Sigmoid colon (tissue), 7 donors: Measurements from ENCODE around the gene AK5. TPM values are rescaled to one million over a fixed set of nuclear protein-coding genes. Genes with fewer than 3 reads are reported as not detected.

ENCODE experiments used
- DNase-seq: peaks from one replicate; pipeline ENCODE4 v3.0.0-alpha.2; 2019
- H3K27ac ChIP-seq, 4 donors: fragments of 200-600 bp; sonication (generic); one replicate each; pipeline ENCODE4 v1.5.1; 2016 to 2019; ENCODE audit warnings: mild to moderate bottlenecking in 1 of 4
- H3K27me3 ChIP-seq, 3 donors: fragments of 200-600 bp; sonication (generic); one replicate each; pipeline ENCODE4 v1.5.1; 2019; ENCODE audit warnings: mild to moderate bottlenecking in 1 of 3
- H3K36me3 ChIP-seq, 4 donors: fragments of 200-600 bp; sonication (generic); one replicate each; pipeline ENCODE4 v1.5.1; 2016 to 2019
- H3K4me1 ChIP-seq, 4 donors: fragments of 200-600 bp; sonication (generic); one replicate each; pipeline ENCODE4 v1.5.1; 2017 to 2019
- H3K4me3 ChIP-seq, 4 donors: fragments of 200-600 bp; sonication (generic); one replicate each; pipeline ENCODE4 v1.5.1; 2017 to 2019; ENCODE audit warnings: mild to moderate bottlenecking in 2 of 4, moderate library complexity in 1 of 4
- H3K9me3 ChIP-seq, 4 donors: fragments of 200-600 bp in 3 of 4; sonication (generic) in 3 of 4; one replicate each; pipeline versions ENCODE4 v1.5.1 to v1.6.1; 2013 to 2019
- CTCF ChIP-seq, 4 experiments: fragments of 450-650 bp in 3 of 4; fragments of 200-600 bp in 1 of 4; IDR thresholded peaks; one replicate each; pipeline ENCODE4 v1.5.1; 2016 to 2019; ENCODE audit warnings: antibody characterized with exemption in 4 of 4, mild to moderate bottlenecking in 3 of 4, moderate library complexity in 2 of 4
- EP300 ChIP-seq, 4 donors: sonication (generic); formaldehyde crosslinking; IDR thresholded peaks; one replicate each; pipeline ENCODE4 v1.6.1; 2017; ENCODE audit warnings: antibody characterized with exemption in 4 of 4
- POLR2A ChIP-seq, 2 donors: fragments of 450-650 bp; IDR thresholded peaks; one replicate each; pipeline ENCODE4 v1.6.1; 2016; ENCODE audit warnings: antibody characterized with exemption in 2 of 2, mild to moderate bottlenecking in 2 of 2, moderate library complexity in 2 of 2
- POLR2AphosphoS5 ChIP-seq, 4 donors: sonication (generic); formaldehyde crosslinking; IDR thresholded peaks; one replicate each; pipeline ENCODE4 v1.6.1; 2017; ENCODE audit warnings: antibody characterized with exemption in 4 of 4
- WGBS, 2 donors: extraction: QIAGEN DNeasy Blood & Tissue Kit; methylation state at CpG; one replicate each; pipeline ENCODE4 v1.1.7; 2013; 5-methylcytosine and 5-hydroxymethylcytosine counted together
- intact Hi-C: fragments of 100-400 bp; cut with DNase I; formaldehyde crosslinking; loops from one replicate; pipeline ENCODE4 v1.15.1; 2023
- polyA plus RNA-seq, 3 donors: library from polyadenylated mRNA; stranded (reverse); fragments of 200-250 nt; gene quantifications; one replicate each; pipeline ENCODE4 v1.2.3, GENCODE V29; 2013
- total RNA-seq, 4 donors: library from RNA; depleted of rRNA; stranded (reverse); fragments of >200 nt; gene quantifications; one replicate each; pipeline ENCODE4 v1.1.0, GENCODE V29; 2016
- donor health status: healthy with polysubstance abuse.
- donor health status: Bipolar disorder and iron deficiency.
- donor health status: healthy.

AK5 gene
- total and polyA plus RNA-seq, 7 donors, result 0.33 to 6.1 (median 1.9) TPM; not detected in 1

DNA sequence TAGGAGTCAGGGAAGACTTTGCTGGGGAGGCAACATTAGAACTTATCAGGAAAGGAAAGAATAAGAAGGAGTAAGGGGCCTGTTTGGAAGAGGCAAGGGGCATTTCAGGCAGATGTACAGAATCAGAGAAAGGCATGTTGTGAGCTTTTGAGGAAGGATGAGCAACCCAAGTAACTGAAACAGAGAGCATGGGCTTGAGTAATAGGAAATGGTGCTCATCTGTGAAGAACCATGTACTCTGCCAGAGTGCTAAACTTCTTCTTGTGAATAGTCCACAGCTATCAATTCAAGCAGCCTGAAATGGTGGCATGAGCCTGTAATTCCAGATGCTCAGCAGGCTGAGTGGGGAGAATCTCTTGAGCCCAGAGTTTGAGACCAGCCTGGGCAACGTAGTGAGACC is 43.4 kb upstream of the AK5 start:
- WGBS, 2 donors, result 45 to 70% methylated on average over 1 of the region's 1 CpG
- Histone ChIP-seq H3K36me3 (no peaks in the 10 kb centered on the region), H3K27ac (no peak overlapping the region), H3K4me3 (no peak overlapping the region), H3K9me3 (no peaks in the 10 kb centered on the region), H3K27me3 (peaks cover 0 to 5% (median 0%) of the 10 kb centered on the region in 3 donors), H3K4me1 (no peaks in the 10 kb centered on the region)
- no peak for DNase-seq
- no peak for TF ChIP-seq POLR2AphosphoS5 (IDR thresholded peaks at IDR 0.05)
- intact Hi-C loops, result no loop called here

DNA sequence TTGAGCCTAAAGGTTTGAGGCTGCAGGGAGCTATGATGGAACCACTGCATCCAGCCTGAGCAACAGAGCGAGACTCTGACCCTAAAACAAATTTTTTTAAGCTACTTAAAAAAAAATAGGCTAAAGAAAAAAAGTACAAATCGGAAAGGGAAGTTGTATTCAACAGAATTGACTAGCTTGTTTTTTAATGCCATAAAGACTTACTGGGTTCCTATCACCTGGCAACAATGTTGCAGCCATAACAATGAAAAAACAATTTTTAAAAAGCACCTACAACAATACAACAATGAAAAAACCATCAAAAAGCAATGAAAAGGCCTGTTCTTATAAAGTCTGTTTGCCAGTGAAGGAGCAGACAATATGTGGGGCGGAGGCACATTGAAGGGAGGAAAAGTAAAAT is 42.5 kb upstream of the AK5 start:
- H3K4me1 ChIP-seq, result no peaks in the 10 kb centered on the region
- H3K36me3 ChIP-seq, result no peaks in the 10 kb centered on the region
- no peak for DNase-seq
- TF ChIP-seq POLR2AphosphoS5 (IDR thresholded peaks at IDR 0.05) (no peak), EP300 (IDR thresholded peaks at IDR 0.05) (no peak), POLR2A (IDR thresholded peaks at IDR 0.05) (no peak), CTCF (IDR thresholded peaks at IDR 0.05) (no peak)
- intact Hi-C loops, result no loop called here
- no peak overlapping the region for H3K4me3 ChIP-seq
- no peaks in the 10 kb centered on the region for H3K9me3 ChIP-seq
- WGBS, 2 donors, result 77 to 81% methylated on average over 3 of the region's 3 CpGs
- H3K27ac ChIP-seq, result no peak overlapping the region
- H3K27me3 ChIP-seq, result peaks cover 0 to 5% (median 0%) of the 10 kb centered on the region in 3 donors

- Histone ChIP-seq H3K36me3 (no peaks in the 10 kb centered on the region), H3K4me3 (no peak overlapping the region), H3K27me3 (peaks cover 0 to 5% (median 0%) of the 10 kb centered on the region in 3 donors), H3K4me1 (no peaks in the 10 kb centered on the region), H3K27ac (no peak overlapping the region), H3K9me3 (peaks cover 0 to 3% (median 1%) of the 10 kb centered on the region in 4 donors)
- TF ChIP-seq CTCF (IDR thresholded peaks at IDR 0.05) (no peak), EP300 (IDR thresholded peaks at IDR 0.05) (no peak)
- intact Hi-C loops, result no loop called here
- no peak for DNase-seq
- WGBS, 2 donors, result 64 to 66% methylated on average over 2 of the region's 2 CpGs
Measured at GRCh38 chr1:77245830-77246229, 36.0 kb upstream of the AK5 start.

DNA sequence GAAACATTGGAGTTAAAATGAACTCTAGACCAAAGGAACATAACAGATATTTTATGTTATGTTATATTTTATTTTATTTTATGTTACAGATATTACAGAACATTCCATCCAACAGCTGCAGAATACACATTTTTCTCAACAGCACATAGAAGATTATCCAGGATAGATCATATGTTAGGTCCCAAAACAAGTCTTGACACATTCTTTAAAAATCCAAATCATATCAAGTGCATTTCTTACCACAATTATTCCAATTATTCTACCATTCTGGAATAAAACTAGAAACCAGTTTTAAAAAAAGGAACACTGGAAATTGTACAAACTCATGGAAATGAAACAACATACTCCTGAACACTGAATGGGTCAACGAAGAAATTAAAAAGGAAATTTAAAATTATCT is 31.7 kb upstream of the AK5 start:
- Histone ChIP-seq H3K9me3 (peaks cover 0 to 13% (median 7%) of the 10 kb centered on the region in 4 donors), H3K27ac (no peak overlapping the region), H3K36me3 (no peaks in the 10 kb centered on the region), H3K4me1 (no peaks in the 10 kb centered on the region), H3K27me3 (no peaks in the 10 kb centered on the region), H3K4me3 (no peak overlapping the region)
- WGBS, 2 donors, result 92 to 93% methylated on average over 1 of the region's 1 CpG
- DNase-seq, result no peak
- intact Hi-C loops, result no loop called here
- TF ChIP-seq POLR2A (IDR thresholded peaks at IDR 0.05) (no peak), EP300 (IDR thresholded peaks at IDR 0.05) (no peak), POLR2AphosphoS5 (IDR thresholded peaks at IDR 0.05) (no peak), CTCF (IDR thresholded peaks at IDR 0.05) (no peak)

GRCh38 chr1:77253211-77253610 is 28.6 kb upstream of the AK5 start:
- no peak overlapping the region for H3K27ac ChIP-seq
- no peak overlapping the region for H3K4me3 ChIP-seq
- intact Hi-C loops, result no loop called here
- no peaks in the 10 kb centered on the region for H3K36me3 ChIP-seq
- DNase-seq, result no peak
- no peaks in the 10 kb centered on the region for H3K27me3 ChIP-seq
- H3K4me1 ChIP-seq, result no peaks in the 10 kb centered on the region
- 67 to 76% methylated on average over 1 of the region's 1 CpG for WGBS, 2 donors
- TF ChIP-seq EP300 (IDR thresholded peaks at IDR 0.05), result no peak
- no peak for TF ChIP-seq POLR2A (IDR thresholded peaks at IDR 0.05)
- no peak for TF ChIP-seq CTCF (IDR thresholded peaks at IDR 0.05)
- no peak for TF ChIP-seq POLR2AphosphoS5 (IDR thresholded peaks at IDR 0.05)
- peaks cover 0 to 13% (median 7%) of the 10 kb centered on the region in 4 donors for H3K9me3 ChIP-seq
